HFF-Myc (cell line): ENCODE measurements around the gene CCL13.

Experiments used
- DNase-seq: peaks from one replicate; pipeline ENCODE4 v3.0.0-alpha.2; 2011; ENCODE audit warnings: low read depth; ENCODE audit errors: extremely low read depth
- H3K4me3 ChIP-seq: replicated peaks from 2 replicates; pipeline ENCODE4 v1.5.1; 2011; ENCODE audit warnings: low read depth, mild to moderate bottlenecking, control low read depth, low read length
- TF ChIP-seq, protein P1 (sequence below): IDR thresholded peaks from 2 replicates; pipeline ENCODE4 v1.5.1; 2012; ENCODE audit warnings: mild to moderate bottlenecking, low read depth, low read length, control low read depth; ENCODE audit errors: missing control alignments

CCL13 gene

DNA sequence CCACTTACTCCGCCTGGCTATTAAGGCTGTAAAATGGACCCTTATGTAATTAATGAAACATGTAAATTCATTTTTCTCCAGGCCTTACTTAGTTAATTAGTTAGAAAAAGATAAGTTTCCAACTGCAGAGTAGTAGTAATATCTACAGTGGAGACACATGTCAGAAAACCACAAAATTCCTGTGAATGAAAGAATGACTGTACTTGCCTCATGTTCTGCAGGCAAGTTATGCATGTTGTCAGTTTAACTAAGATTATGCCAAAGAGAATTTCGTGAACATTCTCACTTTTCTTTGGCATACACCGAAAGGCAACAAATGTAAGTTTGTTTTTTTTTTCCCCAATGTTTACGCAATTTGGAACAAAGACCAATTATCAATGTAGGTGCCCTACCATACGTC lies 23.6 kb downstream of the CCL13 start:
- TF ChIP-seq, protein P1, sequence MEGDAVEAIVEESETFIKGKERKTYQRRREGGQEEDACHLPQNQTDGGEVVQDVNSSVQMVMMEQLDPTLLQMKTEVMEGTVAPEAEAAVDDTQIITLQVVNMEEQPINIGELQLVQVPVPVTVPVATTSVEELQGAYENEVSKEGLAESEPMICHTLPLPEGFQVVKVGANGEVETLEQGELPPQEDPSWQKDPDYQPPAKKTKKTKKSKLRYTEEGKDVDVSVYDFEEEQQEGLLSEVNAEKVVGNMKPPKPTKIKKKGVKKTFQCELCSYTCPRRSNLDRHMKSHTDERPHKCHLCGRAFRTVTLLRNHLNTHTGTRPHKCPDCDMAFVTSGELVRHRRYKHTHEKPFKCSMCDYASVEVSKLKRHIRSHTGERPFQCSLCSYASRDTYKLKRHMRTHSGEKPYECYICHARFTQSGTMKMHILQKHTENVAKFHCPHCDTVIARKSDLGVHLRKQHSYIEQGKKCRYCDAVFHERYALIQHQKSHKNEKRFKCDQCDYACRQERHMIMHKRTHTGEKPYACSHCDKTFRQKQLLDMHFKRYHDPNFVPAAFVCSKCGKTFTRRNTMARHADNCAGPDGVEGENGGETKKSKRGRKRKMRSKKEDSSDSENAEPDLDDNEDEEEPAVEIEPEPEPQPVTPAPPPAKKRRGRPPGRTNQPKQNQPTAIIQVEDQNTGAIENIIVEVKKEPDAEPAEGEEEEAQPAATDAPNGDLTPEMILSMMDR: no peak
- no peak overlapping the region for H3K4me3 ChIP-seq
- DNase-seq: no peak

DNA sequence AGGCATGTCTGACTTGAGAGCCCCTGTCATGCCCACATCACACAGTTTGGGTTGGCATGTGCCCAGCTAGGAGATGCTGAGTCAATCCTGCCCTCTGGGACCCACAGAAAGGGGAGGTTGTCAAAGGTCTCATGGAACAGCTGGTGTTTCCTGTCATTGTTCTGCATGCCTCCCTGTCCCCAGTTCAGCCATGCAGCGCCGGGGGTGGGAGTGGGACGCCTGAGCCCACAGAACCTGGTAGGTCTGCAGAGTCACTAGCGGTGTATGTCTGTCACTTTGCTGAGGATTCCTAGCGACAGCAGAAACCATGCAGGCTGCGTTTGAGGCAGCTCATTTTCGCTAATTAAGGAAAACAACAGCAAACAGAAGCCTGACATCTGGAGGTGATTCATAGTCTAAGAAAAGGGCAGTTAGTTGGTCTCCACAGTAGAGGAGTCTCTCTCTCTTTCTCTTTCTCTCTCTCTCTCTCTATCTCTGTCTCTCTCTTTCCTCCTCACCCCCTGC lies 26.4 kb downstream of the CCL13 start:
- no peak for DNase-seq
- TF ChIP-seq, protein P1: no peak
- H3K4me3 ChIP-seq: no peak overlapping the region

DNA sequence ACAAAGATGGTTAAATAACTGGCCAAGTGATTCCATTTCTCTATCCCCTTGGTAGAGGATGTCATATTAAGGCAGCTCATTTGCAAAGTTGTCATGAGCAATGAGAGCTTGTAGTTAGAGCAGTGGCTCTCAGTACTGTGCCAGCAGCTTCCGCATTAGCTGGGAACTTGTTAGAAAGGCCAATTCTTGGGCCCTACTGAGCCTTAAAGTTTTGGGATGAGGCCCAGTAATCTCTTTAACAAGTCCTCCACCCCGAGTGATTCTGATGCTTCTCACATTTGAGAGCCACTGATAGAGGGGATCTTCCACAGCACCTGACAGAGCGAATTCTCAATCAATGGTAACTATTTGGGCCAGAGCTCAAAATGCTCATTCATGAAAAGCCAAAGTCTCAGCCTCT lies 26.9 kb downstream of the CCL13 start:
- no peak overlapping the region for H3K4me3 ChIP-seq
- DNase-seq: no peak
- TF ChIP-seq, protein P1: no peak

DNA sequence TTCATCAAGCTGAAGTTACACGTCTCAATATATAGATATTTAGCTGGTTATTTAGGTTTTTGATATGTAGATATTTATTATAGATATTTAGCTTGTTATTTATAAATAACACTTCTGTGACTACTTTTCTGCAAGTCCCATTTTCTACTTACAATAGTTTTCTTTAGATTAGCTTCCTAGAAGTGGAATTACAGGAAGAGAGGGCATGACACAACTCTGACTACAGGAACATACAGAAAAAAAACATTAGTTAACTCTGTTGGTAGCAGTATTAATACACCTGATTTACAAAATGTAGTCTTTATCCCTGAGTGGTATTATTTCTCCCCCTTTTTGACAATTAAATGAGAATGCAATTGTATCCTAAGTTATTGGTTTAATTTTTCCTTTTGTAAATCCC lies 28.0 kb downstream of the CCL13 start:
- no peak overlapping the region for H3K4me3 ChIP-seq
- TF ChIP-seq, protein P1: no peak
- DNase-seq: no peak

DNA sequence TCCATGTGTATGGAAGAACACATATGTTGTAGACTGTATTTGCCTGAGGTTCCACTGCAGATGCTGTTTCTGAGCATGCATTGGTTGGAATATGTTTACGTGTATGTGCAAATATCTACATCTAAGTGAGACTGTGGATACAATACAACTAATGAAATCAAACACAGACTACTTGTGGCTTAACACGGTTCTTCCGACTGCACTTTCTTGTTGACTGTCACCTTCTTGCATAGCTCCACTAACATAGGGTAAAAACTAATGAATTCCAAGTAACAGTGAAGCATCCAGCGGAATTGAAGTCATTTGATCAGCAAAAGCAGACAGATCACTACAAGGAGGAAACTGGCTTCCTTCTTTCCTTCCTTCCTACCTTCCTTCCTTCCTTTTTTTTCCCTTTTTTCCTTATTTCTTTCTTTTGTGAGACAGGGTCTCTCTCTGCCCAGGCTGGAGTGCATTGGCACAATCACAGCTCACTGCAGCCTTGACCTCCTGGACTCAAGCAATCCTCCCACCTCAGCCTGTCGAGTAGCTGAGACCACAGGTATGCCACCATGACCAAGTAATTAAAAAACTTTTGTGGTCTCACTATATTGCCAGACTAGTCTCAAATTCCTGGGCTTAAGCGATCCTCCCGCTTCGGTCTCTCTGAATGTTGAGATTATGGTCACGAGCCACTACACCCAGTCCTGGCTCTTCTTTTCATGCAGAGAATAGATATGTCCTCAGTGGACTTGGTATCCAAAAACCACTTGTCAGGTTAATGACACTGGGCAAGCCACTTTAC lies 28.7 kb downstream of the CCL13 start:
- H3K4me3 ChIP-seq: no peak overlapping the region
- no peak for DNase-seq
- TF ChIP-seq, protein P1: no peak

DNA sequence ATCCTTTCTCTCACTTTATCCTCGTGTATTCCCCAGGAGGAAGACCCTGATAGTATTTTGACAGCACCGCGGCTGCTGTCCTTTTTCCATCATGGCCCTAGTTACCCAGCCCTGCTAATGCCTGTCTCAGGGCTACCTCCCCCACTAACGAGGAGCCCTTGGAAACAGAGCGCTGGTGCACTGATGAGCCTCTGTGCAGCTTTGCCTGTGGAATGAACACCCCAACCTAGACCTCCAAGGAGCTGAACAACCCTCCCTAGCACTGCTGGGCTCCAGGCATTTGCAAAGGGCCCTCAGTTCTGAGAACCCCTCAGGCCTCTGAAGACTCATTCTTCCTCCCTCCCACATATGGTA lies 30.0 kb downstream of the CCL13 start:
- TF ChIP-seq, protein P1: no peak
- no peak for DNase-seq
- no peak overlapping the region for H3K4me3 ChIP-seq
